NB4 (cell line): Measurements from ENCODE around the gene GTF2A1L.

Experiments
- CTCF ChIP-seq: IDR thresholded peaks from one replicate; pipeline ENCODE4 v1.5.1; 2012; ENCODE audit warnings: low read depth, low read length
- POLR2A ChIP-seq: IDR thresholded peaks from 2 replicates; pipeline ENCODE4 v1.6.1; 2011; ENCODE audit warnings: mild to moderate bottlenecking; ENCODE audit not compliant: insufficient read length; ENCODE audit errors: extremely low read depth
- TF ChIP-seq, protein P1 (sequence below): IDR thresholded peaks from 2 replicates; pipeline ENCODE4 v1.6.1; 2011; ENCODE audit warnings: low read depth, low read length

DNA sequence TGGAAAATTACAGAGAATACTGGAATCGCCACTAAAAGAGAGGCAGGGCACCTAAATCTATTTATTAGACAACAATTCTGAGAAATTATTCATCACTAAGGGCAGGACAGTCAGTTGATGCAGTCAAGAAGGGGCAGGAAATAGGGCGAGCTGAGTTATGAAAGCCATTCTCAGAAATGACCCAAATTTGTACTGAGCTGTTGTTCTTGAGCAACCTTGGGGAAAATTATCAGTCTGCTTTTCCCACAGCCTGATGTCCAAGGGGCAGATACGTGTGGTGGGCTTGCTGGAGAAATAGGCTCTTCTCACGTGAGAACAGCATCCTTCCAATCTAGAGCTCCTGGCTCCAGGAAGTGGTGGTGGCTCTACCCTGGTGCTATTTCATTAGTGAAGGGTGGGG lies 49.1 kb upstream of the GTF2A1L start:
- TF ChIP-seq CTCF (no peak), POLR2A (no peak)
- TF ChIP-seq, protein P1, sequence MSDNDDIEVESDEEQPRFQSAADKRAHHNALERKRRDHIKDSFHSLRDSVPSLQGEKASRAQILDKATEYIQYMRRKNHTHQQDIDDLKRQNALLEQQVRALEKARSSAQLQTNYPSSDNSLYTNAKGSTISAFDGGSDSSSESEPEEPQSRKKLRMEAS, result no peak
